BLaER1 (cell line): ENCODE data around the gene ARIH1.
"Not testable (repeated sequence)": the region's sequence is repeated elsewhere in the genome, so short reads cannot be mapped to it uniquely, and the experiment has no call there.

Experiments used
- H3K27ac ChIP-seq: shearing (Covaris generic); formaldehyde crosslinking; 2 replicates; pipeline ENCODE4 v1.8.1; 2022
- H3K27me3 ChIP-seq: shearing (Covaris generic); formaldehyde crosslinking; 2 replicates; pipeline ENCODE4 v1.8.1; 2022
- H3K36me3 ChIP-seq: shearing (Covaris generic); formaldehyde crosslinking; 2 replicates; pipeline ENCODE4 v1.8.1; 2022
- H3K4me1 ChIP-seq: shearing (Covaris generic); formaldehyde crosslinking; 2 replicates; pipeline ENCODE4 v1.8.1; 2022
- H3K4me2 ChIP-seq: shearing (Covaris generic); formaldehyde crosslinking; 2 replicates; pipeline ENCODE4 v1.8.1; 2022
- H3K4me3 ChIP-seq: shearing (Covaris generic); formaldehyde crosslinking; 2 replicates; pipeline ENCODE4 v1.8.1; 2022
- H3K9ac ChIP-seq: shearing (Covaris generic); formaldehyde crosslinking; 2 replicates; pipeline ENCODE4 v1.8.1; 2022
- H3K9me3 ChIP-seq: shearing (Covaris generic); formaldehyde crosslinking; 2 replicates; pipeline ENCODE4 v1.8.1; 2022
- H4K20me1 ChIP-seq: shearing (Covaris generic); formaldehyde crosslinking; 2 replicates; pipeline ENCODE4 v1.8.1; 2022
- Cebpa-rat ChIP-seq: shearing (Covaris generic); IDR thresholded peaks from 2 replicates; pipeline ENCODE4 v1.8.1; 2022

ARIH1 gene

DNA sequence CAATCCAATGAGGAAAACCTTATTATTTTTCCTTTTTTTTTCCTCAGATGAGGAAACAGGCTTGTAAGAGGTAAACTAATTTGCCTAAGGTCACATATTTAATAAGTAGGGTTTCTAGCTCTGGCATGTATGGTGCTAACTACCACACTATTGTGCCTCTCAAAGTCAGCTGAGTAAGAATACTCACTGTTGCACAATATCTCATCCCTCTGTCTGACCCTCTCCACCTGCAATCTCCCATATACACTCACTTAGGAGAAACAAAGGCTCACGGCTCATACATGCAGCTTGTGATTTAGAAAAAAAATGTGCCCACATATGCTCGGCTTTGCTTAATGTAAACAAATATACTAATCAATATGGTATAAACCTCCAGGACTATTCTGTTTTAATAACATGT, 10.4 kb upstream of the ARIH1 start:
- Histone ChIP-seq H3K27me3 (no peaks in the 10 kb centered on the region), H3K36me3 (no peaks in the 10 kb centered on the region), H3K27ac (no peak overlapping the region), H4K20me1 (no peaks in the 10 kb centered on the region), H3K4me3 (no peak overlapping the region), H3K9ac (no peak overlapping the region), H3K9me3 (no peaks in the 10 kb centered on the region), H3K4me1 (peaks cover 7% of the 10 kb centered on the region), H3K4me2 (no peak overlapping the region)
- no peak for TF ChIP-seq Cebpa-rat

DNA sequence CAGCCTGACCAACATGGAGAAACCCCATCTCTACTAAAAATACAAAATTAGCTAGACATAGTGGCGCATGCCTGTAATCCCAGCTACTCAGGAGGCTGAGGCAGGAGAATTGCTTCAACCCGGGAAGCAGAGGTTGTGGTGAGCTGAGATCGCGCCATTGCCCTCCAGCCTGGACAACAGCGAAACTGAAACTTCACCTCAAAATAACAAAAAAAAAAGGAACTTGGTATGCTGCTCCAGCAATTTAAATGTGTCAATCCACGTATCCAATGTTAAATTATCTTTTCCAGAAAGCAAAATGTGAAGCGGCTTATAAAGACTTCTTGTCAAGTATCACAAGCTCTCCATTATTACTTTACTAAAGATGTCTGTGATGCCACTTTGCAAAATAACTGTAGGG, 9.9 kb upstream of the ARIH1 start:
- H3K4me2 ChIP-seq = no peak overlapping the region
- no peaks in the 10 kb centered on the region for H4K20me1 ChIP-seq
- no peak for TF ChIP-seq Cebpa-rat
- H3K9me3 ChIP-seq = no peaks in the 10 kb centered on the region
- no peak overlapping the region for H3K4me3 ChIP-seq
- no peak overlapping the region for H3K27ac ChIP-seq
- no peaks in the 10 kb centered on the region for H3K27me3 ChIP-seq
- H3K9ac ChIP-seq = no peak overlapping the region
- peaks cover 7% of the 10 kb centered on the region for H3K4me1 ChIP-seq
- H3K36me3 ChIP-seq = no peaks in the 10 kb centered on the region

DNA sequence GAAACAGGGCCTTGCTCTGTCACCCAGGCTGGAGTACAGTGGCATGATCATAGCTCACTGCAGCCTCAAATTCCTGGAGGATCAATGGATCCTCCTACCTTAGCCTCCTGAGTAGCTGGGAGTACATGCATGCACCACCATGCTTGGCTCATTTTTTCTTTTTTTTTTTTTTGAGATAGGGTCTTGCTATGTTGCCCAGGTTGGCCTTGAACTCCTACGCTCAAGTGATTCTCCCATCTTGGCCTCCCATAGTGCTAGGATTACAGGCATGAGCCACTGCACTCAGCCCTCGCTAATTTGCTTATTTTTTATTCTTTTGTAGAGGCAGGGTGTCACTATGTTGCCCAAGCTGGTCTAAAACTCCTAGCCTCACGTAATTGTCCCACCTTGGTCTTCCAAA, 6.0 kb upstream of the ARIH1 start:
- Histone ChIP-seq H3K4me3 (no peak overlapping the region), H3K4me2 (no peak overlapping the region), H3K9ac (no peak overlapping the region), H3K9me3 (no peaks in the 10 kb centered on the region), H3K27ac (no peak overlapping the region), H3K4me1 (peaks cover 9% of the 10 kb centered on the region), H3K27me3 (no peaks in the 10 kb centered on the region), H4K20me1 (no peaks in the 10 kb centered on the region), H3K36me3 (no peaks in the 10 kb centered on the region)
- no peak for TF ChIP-seq Cebpa-rat

DNA sequence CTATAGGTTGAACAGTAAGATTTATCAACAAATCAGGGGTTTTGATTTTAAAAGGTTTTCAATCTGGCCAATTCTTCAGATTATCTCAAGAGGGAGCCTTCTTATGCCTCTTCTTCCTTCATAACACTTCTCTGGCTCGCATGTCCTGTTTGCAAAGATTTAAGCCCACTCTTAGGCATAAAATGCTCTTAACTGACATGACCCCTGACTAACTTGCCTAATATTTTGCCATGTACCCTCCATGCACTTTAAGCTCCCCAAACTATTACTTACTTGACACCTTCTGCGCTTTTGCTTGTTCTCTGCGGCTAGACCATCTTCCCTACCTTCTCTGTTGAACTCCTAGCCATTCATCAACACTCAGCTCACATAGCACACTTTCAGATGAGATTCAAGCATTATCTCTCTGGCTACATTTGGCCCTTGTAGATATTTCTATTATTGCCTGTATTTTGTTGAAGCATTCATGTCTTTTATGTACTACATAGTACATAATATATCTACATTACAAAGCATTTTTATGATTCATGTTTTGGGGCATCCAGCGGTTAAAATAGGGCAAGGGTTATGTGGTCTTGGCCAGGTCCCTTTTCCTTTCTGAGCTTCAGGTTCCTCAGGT, 1.0 kb upstream of the ARIH1 start:
- H3K9me3 ChIP-seq = no peaks in the 10 kb centered on the region
- no peak for TF ChIP-seq Cebpa-rat
- no peaks in the 10 kb centered on the region for H3K27me3 ChIP-seq
- H3K9ac ChIP-seq = peak overlapping the region; percentile 99
- H3K36me3 ChIP-seq = peaks cover 11% of the 10 kb centered on the region
- peaks cover 39% of the 10 kb centered on the region for H4K20me1 ChIP-seq
- peaks cover 33% of the 10 kb centered on the region for H3K4me1 ChIP-seq
- peak overlapping the region; percentile 96 for H3K4me3 ChIP-seq
- peak overlapping the region; percentile 96 for H3K4me2 ChIP-seq
- peak overlapping the region; percentile 99 for H3K27ac ChIP-seq

DNA sequence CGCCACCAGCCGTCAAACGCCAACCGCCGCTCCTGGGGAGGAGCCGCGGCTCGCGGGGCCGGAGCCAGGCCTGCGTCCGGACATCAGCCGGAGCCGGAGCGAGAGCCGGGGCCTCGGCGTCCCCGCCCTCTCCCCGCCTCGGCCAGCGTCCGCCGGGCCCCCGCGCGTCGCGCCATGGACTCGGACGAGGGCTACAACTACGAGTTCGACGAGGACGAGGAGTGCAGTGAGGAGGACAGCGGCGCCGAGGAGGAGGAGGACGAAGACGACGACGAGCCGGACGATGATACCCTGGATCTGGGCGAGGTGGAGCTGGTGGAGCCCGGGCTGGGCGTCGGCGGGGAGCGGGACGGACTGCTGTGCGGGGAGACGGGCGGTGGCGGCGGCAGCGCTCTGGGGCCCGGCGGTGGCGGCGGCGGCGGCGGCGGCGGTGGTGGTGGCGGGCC, 359 bp downstream of the ARIH1 start:
- Histone ChIP-seq H3K9me3 (peaks cover 3% of the 10 kb centered on the region; the same call in 1 of the 2 replicates), H3K4me3 (peak overlapping the region; percentile 96), H4K20me1 (peaks cover 53% of the 10 kb centered on the region), H3K27ac (peak overlapping the region; percentile 99), H3K36me3 (peaks cover 25% of the 10 kb centered on the region), H3K4me1 (peaks cover 36% of the 10 kb centered on the region), H3K4me2 (peak overlapping the region; percentile 96), H3K27me3 (no peaks in the 10 kb centered on the region), H3K9ac (peak overlapping the region; percentile 99)
- TF ChIP-seq Cebpa-rat = no peak

DNA sequence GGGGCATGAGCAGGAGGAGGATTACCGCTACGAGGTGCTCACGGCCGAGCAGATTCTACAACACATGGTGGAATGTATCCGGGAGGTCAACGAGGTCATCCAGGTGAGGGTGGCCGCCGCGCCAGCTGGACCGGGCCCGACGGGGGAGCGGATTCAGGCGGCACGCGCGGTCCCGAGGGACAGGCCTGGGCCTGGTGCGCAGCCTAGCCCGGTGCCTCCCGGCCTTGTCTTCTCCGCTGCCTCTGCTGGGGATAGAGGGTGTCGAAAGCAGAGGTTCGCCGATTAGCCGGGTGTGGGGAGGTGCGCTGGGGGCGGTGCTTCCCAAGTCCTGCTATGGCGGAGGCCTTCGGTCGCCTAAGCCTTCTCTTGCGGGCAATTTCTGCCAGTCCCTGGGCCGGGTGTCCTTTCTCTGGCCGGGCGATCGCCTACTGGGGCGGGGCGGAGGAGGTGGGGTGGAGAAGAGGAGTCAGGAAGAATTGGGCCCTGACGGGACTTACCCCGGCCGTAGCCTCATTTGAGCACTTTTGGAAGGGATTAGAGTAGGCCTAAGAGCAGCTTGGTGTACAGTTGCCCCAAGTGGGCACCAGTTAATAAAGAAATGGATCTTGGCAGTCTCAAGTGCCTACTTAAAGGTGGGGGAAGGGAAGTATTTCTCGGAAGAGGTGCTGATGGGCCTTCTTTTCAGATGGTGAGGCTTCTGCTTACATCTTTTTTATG, 940 bp downstream of the ARIH1 start:
- Histone ChIP-seq H3K4me3 (peak overlapping the region; percentile 96), H3K27ac (peak overlapping the region; percentile 99), H3K36me3 (peaks cover 31% of the 10 kb centered on the region), H3K9me3 (peaks cover 3% of the 10 kb centered on the region; the same call in 1 of the 2 replicates), H3K4me2 (peak overlapping the region; percentile 96), H3K27me3 (no peaks in the 10 kb centered on the region), H3K4me1 (peaks cover 36% of the 10 kb centered on the region), H3K9ac (peak overlapping the region; percentile 99), H4K20me1 (peaks cover 59% of the 10 kb centered on the region)
- no peak for TF ChIP-seq Cebpa-rat

DNA sequence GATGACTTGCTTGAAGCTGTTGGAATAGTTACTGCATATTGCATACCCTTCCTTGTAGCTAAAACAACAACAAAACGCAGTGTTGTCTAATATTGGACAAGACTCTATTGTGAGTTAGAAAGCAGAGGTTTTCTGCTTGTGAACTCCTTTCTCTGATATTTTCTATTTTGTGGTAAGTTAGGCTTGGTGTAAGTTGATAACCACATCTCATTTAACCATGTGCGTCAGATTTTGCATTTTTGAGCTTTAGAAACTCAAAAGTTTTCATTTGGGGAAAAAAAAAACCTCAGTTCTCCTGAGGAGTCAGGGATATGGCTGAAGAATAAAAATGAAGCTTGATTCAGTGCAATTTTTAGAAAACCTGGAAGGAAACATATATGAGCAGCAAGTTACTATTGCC, 1.5 kb downstream of the ARIH1 start:
- Histone ChIP-seq H3K9ac (peak overlapping the region; percentile 99), H3K9me3 (peaks cover 3% of the 10 kb centered on the region; the same call in 1 of the 2 replicates), H3K27ac (peak overlapping the region; percentile 99), H3K27me3 (no peaks in the 10 kb centered on the region), H3K36me3 (peaks cover 37% of the 10 kb centered on the region), H3K4me2 (peak overlapping the region; percentile 96), H4K20me1 (peaks cover 65% of the 10 kb centered on the region), H3K4me1 (peaks cover 36% of the 10 kb centered on the region), H3K4me3 (peak overlapping the region; percentile 96)
- no peak for TF ChIP-seq Cebpa-rat

DNA sequence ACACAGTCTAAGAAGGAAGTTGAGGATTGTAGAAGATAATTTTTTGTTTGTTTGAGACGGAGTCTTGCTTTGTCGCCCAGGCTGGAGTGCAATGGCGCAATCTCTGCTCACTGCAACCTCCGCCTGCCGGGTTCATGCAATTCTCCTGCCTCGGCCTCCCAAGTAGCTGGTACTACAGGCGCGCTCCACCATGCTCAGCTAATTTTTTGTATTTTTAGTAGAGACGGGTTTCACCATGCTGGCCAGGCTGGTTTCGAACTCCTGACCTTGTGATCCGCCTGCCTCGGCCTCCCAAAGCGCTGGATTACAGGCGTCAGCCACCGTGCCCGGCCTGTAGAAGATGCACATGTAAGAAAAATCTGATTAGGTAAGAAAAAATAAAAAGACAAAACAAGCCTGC, 2.2 kb downstream of the ARIH1 start:
- not testable (repeated sequence) for H3K9me3 ChIP-seq, H3K27ac ChIP-seq, H3K27me3 ChIP-seq
- H3K4me3 ChIP-seq = peak overlapping the region; percentile 96
- H3K9ac ChIP-seq = peak overlapping the region; percentile 99
- H3K4me2 ChIP-seq = peak overlapping the region; percentile 96
- H3K36me3 ChIP-seq = peaks cover 43% of the 10 kb centered on the region
- H4K20me1 ChIP-seq = peaks cover 71% of the 10 kb centered on the region
- peaks cover 40% of the 10 kb centered on the region for H3K4me1 ChIP-seq

DNA sequence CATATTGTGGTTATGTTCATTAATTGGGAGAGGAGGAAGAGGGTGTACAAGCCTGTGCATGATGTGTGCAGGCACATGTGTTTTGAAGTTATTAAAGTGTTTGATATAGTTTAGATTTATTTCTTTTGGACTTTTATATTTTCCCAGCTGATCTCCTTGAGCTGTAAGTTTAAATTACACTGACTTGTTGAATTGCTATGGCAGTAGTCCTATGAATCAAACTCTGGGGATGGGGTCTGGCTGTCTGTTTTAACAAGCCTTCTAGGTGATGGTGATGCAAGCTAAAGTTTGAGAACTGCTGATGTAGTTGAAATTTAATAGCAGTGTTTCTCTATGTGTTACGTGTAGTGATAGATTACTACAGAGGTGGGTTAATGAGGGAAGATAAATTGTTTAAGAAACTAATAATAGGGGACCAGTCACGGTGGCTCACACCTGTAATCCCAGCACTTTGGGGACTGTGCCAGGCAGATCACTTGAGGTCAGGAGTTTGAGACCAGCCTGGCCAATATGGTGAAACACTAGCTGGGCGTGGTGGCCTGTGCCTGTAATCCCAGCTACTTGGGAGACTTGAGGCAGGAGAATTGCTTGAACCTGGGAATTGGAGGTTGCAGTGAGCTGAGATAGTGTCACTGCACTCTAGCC, 7.0 kb downstream of the ARIH1 start:
- Histone ChIP-seq H3K27me3 (no peaks in the 10 kb centered on the region), H3K36me3 (peaks cover 77% of the 10 kb centered on the region), H4K20me1 (peaks cover 100% of the 10 kb centered on the region), H3K27ac (no peak overlapping the region), H3K4me1 (peaks cover 29% of the 10 kb centered on the region), H3K9ac (no peak overlapping the region), H3K4me2 (no peak overlapping the region), H3K4me3 (no peak overlapping the region), H3K9me3 (peaks cover 3% of the 10 kb centered on the region; the same call in 1 of the 2 replicates)
- TF ChIP-seq Cebpa-rat = no peak

DNA sequence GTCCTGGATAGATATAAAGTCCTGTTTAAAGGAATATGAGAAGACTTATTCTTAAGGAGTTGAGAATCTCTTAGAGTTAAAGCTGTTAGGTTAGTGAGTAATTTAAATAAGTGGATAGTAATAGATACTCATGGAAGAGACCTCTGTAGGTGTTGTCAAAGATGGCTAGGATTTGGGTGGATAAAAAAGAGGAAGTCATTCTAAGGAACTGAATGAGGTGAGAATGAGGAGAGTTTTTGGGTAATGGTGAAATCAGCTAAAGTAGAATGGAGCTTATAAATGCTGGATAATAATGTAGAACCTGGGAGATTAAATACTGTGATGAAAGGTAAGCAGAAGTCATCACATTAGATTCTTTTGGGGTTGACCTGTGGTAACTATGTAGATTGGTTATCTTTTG, 8.1 kb downstream of the ARIH1 start:
- Histone ChIP-seq H3K4me2 (no peak overlapping the region), H3K4me3 (no peak overlapping the region), H3K36me3 (peaks cover 74% of the 10 kb centered on the region), H3K9ac (no peak overlapping the region), H3K9me3 (peaks cover 3% of the 10 kb centered on the region; the same call in 1 of the 2 replicates), H3K27me3 (no peaks in the 10 kb centered on the region), H3K27ac (no peak overlapping the region), H3K4me1 (peaks cover 17% of the 10 kb centered on the region), H4K20me1 (peaks cover 100% of the 10 kb centered on the region)
- no peak for TF ChIP-seq Cebpa-rat
